Fibroblast of lung (primary cell): Measurements from ENCODE around the gene GMCL1. TPM values are rescaled to one million over a fixed set of nuclear protein-coding genes. Genes with fewer than 3 reads are reported as not detected.

ENCODE experiments used
- DNase-seq, 2 donors: peaks; one replicate each; pipeline versions ENCODE4 v3.0.0 to v3.0.0-alpha.2; 2010; ENCODE audit warnings: low read depth in 2 of 2
- H2AFZ ChIP-seq: 2 replicates; pipeline ENCODE4 v1.5.1; 2012; ENCODE audit warnings: low read length, control low read depth, inconsistent platforms
- H3K27ac ChIP-seq: 2 replicates; pipeline ENCODE4 v1.5.1; 2011; ENCODE audit warnings: low read length, control low read depth; ENCODE audit not compliant: insufficient read depth
- H3K27me3 ChIP-seq: 2 replicates; pipeline ENCODE4 v1.5.1; 2011; ENCODE audit warnings: mild to moderate bottlenecking, low read length; ENCODE audit not compliant: control insufficient read depth, insufficient read depth
- H3K36me3 ChIP-seq: 2 replicates; pipeline ENCODE4 v1.5.1; 2011; ENCODE audit warnings: low read length; ENCODE audit not compliant: control insufficient read depth, insufficient read depth
- H3K4me1 ChIP-seq: 2 replicates; pipeline ENCODE4 v1.5.1; 2011; ENCODE audit warnings: low read length; ENCODE audit not compliant: control insufficient read depth, insufficient read depth; ENCODE audit errors: extremely low read depth
- H3K4me2 ChIP-seq: 2 replicates; pipeline ENCODE4 v1.5.1; 2011; ENCODE audit warnings: low read length, control low read depth; ENCODE audit not compliant: insufficient read depth; ENCODE audit errors: extremely low read depth
- H3K4me3 ChIP-seq, 4 experiments: fragments of 200-600 bp in 1 of 4; sonication (generic) in 1 of 4; replicated peaks in 1 of 4; 2 replicates each; pipeline ENCODE4 v1.5.1; 2011 to 2016; ENCODE audit warnings: low read length in 4 of 4, low read depth in 3 of 4, mild to moderate bottlenecking in 3 of 4, control low read depth in 2 of 4, inconsistent platforms in 1 of 4, mixed read lengths in 1 of 4; ENCODE audit not compliant: insufficient read depth in 1 of 4; ENCODE audit errors: control extremely low read depth in 1 of 4
- H3K79me2 ChIP-seq: 2 replicates; pipeline ENCODE4 v1.5.1; 2012; ENCODE audit warnings: mild to moderate bottlenecking, low read length, inconsistent platforms; ENCODE audit not compliant: control insufficient read depth, insufficient read depth
- H3K9ac ChIP-seq: 2 replicates; pipeline ENCODE4 v1.5.1; 2011; ENCODE audit warnings: mild to moderate bottlenecking, low read length, control low read depth; ENCODE audit not compliant: insufficient read depth
- H3K9me3 ChIP-seq: 2 replicates; pipeline ENCODE4 v1.5.1; 2012; ENCODE audit warnings: low read depth, low read length; ENCODE audit not compliant: control insufficient read depth, insufficient read depth
- H4K20me1 ChIP-seq: 2 replicates; pipeline ENCODE4 v1.5.1; 2011; ENCODE audit warnings: low read length; ENCODE audit not compliant: control insufficient read depth, insufficient read depth; ENCODE audit errors: extremely low read depth
- EZH2 ChIP-seq: IDR thresholded peaks from 2 replicates; pipeline ENCODE4 v1.5.1; 2012; ENCODE audit warnings: low read length, control low read depth, mild to moderate bottlenecking; ENCODE audit errors: missing control alignments
- polyA plus RNA-seq, 2 donors: library from polyadenylated mRNA; depleted of rRNA in 1 of 2; stranded (reverse) in 1 of 2; unstranded in 1 of 2; fragments of >200 nt; gene quantifications; 2 replicates each; pipeline ENCODE4 v1.2.1, GENCODE V29; 2011 to 2012; ENCODE audit warnings: missing spikeins in 1 of 2
- total RNA-seq: library from RNA; depleted of rRNA; stranded (reverse); fragments of >200 nt; gene quantifications from 2 replicates; pipeline ENCODE4 v1.2.1, GENCODE V29; 2014
- TF ChIP-seq, protein P1 (sequence below), 2 donors: IDR thresholded peaks in 1 of 2; conservative IDR thresholded peaks in 1 of 2; 1 replicate in 1 of 2; 2 replicates in 1 of 2; pipeline ENCODE4 v1.5.1; 2011 to 2012; ENCODE audit warnings: low read length in 2 of 2, control low read depth in 1 of 2, inconsistent platforms in 1 of 2, low read depth in 1 of 2, mild to moderate bottlenecking in 1 of 2

The GMCL1 gene
- total and polyA plus RNA-seq, 2 donors (not counting 1 experiment from before 2014, with no cell fraction given), result 9.1 to 12.4 TPM

GRCh38 chr2:69848186-69848790 lies 18.8 kb downstream of the GMCL1 start:
- TF ChIP-seq, protein P1, sequence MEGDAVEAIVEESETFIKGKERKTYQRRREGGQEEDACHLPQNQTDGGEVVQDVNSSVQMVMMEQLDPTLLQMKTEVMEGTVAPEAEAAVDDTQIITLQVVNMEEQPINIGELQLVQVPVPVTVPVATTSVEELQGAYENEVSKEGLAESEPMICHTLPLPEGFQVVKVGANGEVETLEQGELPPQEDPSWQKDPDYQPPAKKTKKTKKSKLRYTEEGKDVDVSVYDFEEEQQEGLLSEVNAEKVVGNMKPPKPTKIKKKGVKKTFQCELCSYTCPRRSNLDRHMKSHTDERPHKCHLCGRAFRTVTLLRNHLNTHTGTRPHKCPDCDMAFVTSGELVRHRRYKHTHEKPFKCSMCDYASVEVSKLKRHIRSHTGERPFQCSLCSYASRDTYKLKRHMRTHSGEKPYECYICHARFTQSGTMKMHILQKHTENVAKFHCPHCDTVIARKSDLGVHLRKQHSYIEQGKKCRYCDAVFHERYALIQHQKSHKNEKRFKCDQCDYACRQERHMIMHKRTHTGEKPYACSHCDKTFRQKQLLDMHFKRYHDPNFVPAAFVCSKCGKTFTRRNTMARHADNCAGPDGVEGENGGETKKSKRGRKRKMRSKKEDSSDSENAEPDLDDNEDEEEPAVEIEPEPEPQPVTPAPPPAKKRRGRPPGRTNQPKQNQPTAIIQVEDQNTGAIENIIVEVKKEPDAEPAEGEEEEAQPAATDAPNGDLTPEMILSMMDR (conservative IDR thresholded peaks at IDR 0.05 in 1 of 2, IDR thresholded peaks at IDR 0.05 in 1 of 2; ENCODE audit: low read depth in 1 of 2, low read length in 2 of 2), result no peak
- TF ChIP-seq EZH2, result no peak
- no peak overlapping the region for H3K27ac ChIP-seq
- H4K20me1 ChIP-seq, result no peaks in the 10 kb centered on the region
- no peaks in the 10 kb centered on the region for H3K79me2 ChIP-seq
- no peaks in the 10 kb centered on the region for H3K4me1 ChIP-seq
- H3K9me3 ChIP-seq, result no peaks in the 10 kb centered on the region
- no peak overlapping the region for H3K4me3 ChIP-seq
- DNase-seq, result no peak
- no peak overlapping the region for H2AFZ ChIP-seq
- H3K36me3 ChIP-seq, result peaks cover 5% of the 10 kb centered on the region
- H3K9ac ChIP-seq, result no peak overlapping the region
- no peak overlapping the region for H3K4me2 ChIP-seq
- no peaks in the 10 kb centered on the region for H3K27me3 ChIP-seq

DNA sequence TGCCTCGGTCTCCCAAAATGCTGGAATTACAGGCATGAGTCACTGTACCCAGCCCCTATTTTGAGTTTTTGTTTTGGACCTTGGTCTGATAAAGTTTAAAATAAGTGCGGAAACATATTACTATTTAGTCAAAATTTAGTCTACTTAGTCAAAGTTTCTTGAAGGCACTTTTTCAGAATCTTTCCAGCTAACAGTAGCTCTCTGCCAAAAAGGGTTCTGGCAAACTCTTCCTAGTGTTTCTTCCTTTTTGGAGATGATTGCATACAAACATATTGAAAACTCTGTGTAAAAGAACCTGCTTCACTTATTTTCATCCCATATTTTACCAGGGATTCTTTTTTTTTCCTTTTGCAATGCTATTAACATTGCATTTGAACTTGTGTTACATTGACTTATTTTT lies 28.8 kb downstream of the GMCL1 start:
- no peaks in the 10 kb centered on the region for H3K79me2 ChIP-seq
- DNase-seq, result no peak
- no peak for TF ChIP-seq EZH2
- TF ChIP-seq, protein P1 (conservative IDR thresholded peaks at IDR 0.05 in 1 of 2, IDR thresholded peaks at IDR 0.05 in 1 of 2; ENCODE audit: low read depth in 1 of 2, low read length in 2 of 2), result no peak
- H3K27ac ChIP-seq, result no peak overlapping the region
- H3K4me2 ChIP-seq, result no peak overlapping the region
- no peaks in the 10 kb centered on the region for H4K20me1 ChIP-seq
- no peaks in the 10 kb centered on the region for H3K27me3 ChIP-seq
- H3K4me1 ChIP-seq, result no peaks in the 10 kb centered on the region
- no peak overlapping the region for H3K4me3 ChIP-seq
- no peaks in the 10 kb centered on the region for H3K9me3 ChIP-seq
- no peaks in the 10 kb centered on the region for H3K36me3 ChIP-seq
- H3K9ac ChIP-seq, result no peak overlapping the region
- no peak overlapping the region for H2AFZ ChIP-seq

GRCh38 chr2:69863298-69863697 lies 33.8 kb downstream of the GMCL1 start:
- Histone ChIP-seq H4K20me1 (no peaks in the 10 kb centered on the region), H3K9ac (no peak overlapping the region), H2AFZ (no peak overlapping the region), H3K4me2 (no peak overlapping the region), H3K27me3 (no peaks in the 10 kb centered on the region), H3K9me3 (no peaks in the 10 kb centered on the region), H3K4me1 (no peaks in the 10 kb centered on the region), H3K27ac (no peak overlapping the region), H3K4me3 (no peak overlapping the region), H3K79me2 (no peaks in the 10 kb centered on the region), H3K36me3 (no peaks in the 10 kb centered on the region)
- no peak for DNase-seq
- TF ChIP-seq, protein P1 (conservative IDR thresholded peaks at IDR 0.05 in 1 of 2, IDR thresholded peaks at IDR 0.05 in 1 of 2; ENCODE audit: low read depth in 1 of 2, low read length in 2 of 2), result no peak
- TF ChIP-seq EZH2, result no peak
